Endothelial cell of umbilical vein (primary cell): ENCODE results near the gene LPCAT3. TPM values are rescaled to one million over a fixed set of nuclear protein-coding genes. Genes with fewer than 3 reads are reported as not detected.

Experiments
- BruUV-seq: library from RNA; stranded (reverse); fragments of 400-500 nt; replicated peaks from 2 replicates; lab custom pipeline; 2021; lab: Mats Ljungman, UMichigan
- CTCF ChIA-PET: fragments of 300-600, 350-600 bp; sonication (Branson Sonifier 250); formaldehyde crosslinking; loops from one replicate; lab custom pipeline; 2021; ENCODE audit warnings: antibody characterized with exemption, inconsistent platforms; lab: Charles Lee
- POLR2A ChIA-PET: fragments of 300-600, 350-600 bp; sonication (Branson Sonifier 250); formaldehyde crosslinking; loops from one replicate; lab custom pipeline; 2021; ENCODE audit warnings: antibody characterized with exemption, inconsistent platforms; lab: Charles Lee
- DNase-seq: peaks from one replicate; pipeline ENCODE4 v3.0.0-alpha.2; 2011; ENCODE audit warnings: low read depth, low spot score
- FAIRE-seq: peaks from 2 replicates; lab custom pipeline; 2011; peaks lifted over from hg19 to GRCh38; lab: Jason Lieb, UNC
- H2AFZ ChIP-seq: 2 replicates; pipeline ENCODE4 v1.6.0; 2012; ENCODE audit warnings: low read depth, low read length, control low read depth, inconsistent platforms
- H3K27ac ChIP-seq: 2 replicates; pipeline ENCODE4 v1.5.1; 2011; ENCODE audit warnings: low read depth, mild to moderate bottlenecking, control low read depth, low read length, moderate library complexity; ENCODE audit not compliant: insufficient read depth
- H3K27me3 ChIP-seq, 2 experiments: 2 replicates each; pipeline versions ENCODE4 v1.6.0 to v1.6.1; 2011; ENCODE audit warnings: low read length in 2 of 2, mixed read lengths in 1 of 2; ENCODE audit not compliant: control insufficient read depth in 2 of 2, insufficient read depth in 2 of 2
- H3K36me3 ChIP-seq, 2 experiments: 2 replicates in 1 of 2; 3 replicates in 1 of 2; pipeline ENCODE4 v1.5.1; 2011; ENCODE audit warnings: low read length in 2 of 2, mild to moderate bottlenecking in 1 of 2, moderate library complexity in 1 of 2; ENCODE audit not compliant: control insufficient read depth in 2 of 2, insufficient read depth in 2 of 2; ENCODE audit errors: extremely low read depth in 1 of 2
- H3K4me1 ChIP-seq: 3 replicates; pipeline ENCODE4 v1.5.1; 2011; ENCODE audit warnings: mild to moderate bottlenecking, low read length; ENCODE audit not compliant: control insufficient read depth, insufficient read depth; ENCODE audit errors: extremely low read depth
- H3K4me2 ChIP-seq: 2 replicates; pipeline ENCODE4 v1.6.1; 2011; ENCODE audit warnings: low read length, control low read depth, mixed read lengths; ENCODE audit not compliant: insufficient read depth
- H3K4me3 ChIP-seq, 3 experiments: fragments of 200-600 bp in 1 of 3; sonication (generic), shearing (Covaris generic) in 1 of 3; replicated peaks in 1 of 3; 2 replicates each; pipeline ENCODE4 v1.5.1; 2011 to 2016; ENCODE audit warnings: control low read depth in 3 of 3, low read length in 3 of 3, mild to moderate bottlenecking in 2 of 3, inconsistent platforms in 1 of 3, low read depth in 1 of 3, moderate library complexity in 1 of 3; ENCODE audit not compliant: insufficient read depth in 1 of 3
- H3K79me2 ChIP-seq: 2 replicates; pipeline ENCODE4 v1.6.0; 2012; ENCODE audit warnings: low read length, inconsistent platforms; ENCODE audit not compliant: control insufficient read depth, insufficient read depth
- H3K9ac ChIP-seq: replicated peaks from 2 replicates; pipeline ENCODE3; 2011; ENCODE audit warnings: low read length, control low read depth; ENCODE audit not compliant: insufficient read depth; ENCODE audit errors: extremely low read depth
- H3K9me1 ChIP-seq: replicated peaks from 3 replicates; pipeline ENCODE4 v1.6.0; 2011; ENCODE audit warnings: mild to moderate bottlenecking, low read length; ENCODE audit not compliant: control insufficient read depth, insufficient read depth; ENCODE audit errors: extremely low read depth
- H3K9me3 ChIP-seq: replicated peaks from 2 replicates; pipeline ENCODE4 v1.5.1; 2012; ENCODE audit warnings: low read length, inconsistent platforms; ENCODE audit not compliant: control insufficient read depth, insufficient read depth
- H4K20me1 ChIP-seq: replicated peaks from 2 replicates; pipeline ENCODE3; 2011; ENCODE audit warnings: mild to moderate bottlenecking, low read length; ENCODE audit not compliant: control insufficient read depth, insufficient read depth; ENCODE audit errors: extremely low read depth
- EZH2 ChIP-seq: IDR thresholded peaks from 2 replicates; pipeline ENCODE4 v1.6.1; 2012; ENCODE audit warnings: borderline replicate concordance, low read depth, mild to moderate bottlenecking, moderate library complexity, low read length, inconsistent platforms; ENCODE audit not compliant: severe bottlenecking
- FOS ChIP-seq: IDR thresholded peaks from 2 replicates; pipeline ENCODE4 v1.6.1; 2011; ENCODE audit warnings: mild to moderate bottlenecking, low read length, moderate library complexity, borderline replicate concordance; ENCODE audit not compliant: insufficient read depth
- GATA2 ChIP-seq: IDR thresholded peaks from 2 replicates; pipeline ENCODE4 v1.7.0; 2011; ENCODE audit warnings: low read depth, mild to moderate bottlenecking, moderate library complexity, mixed read lengths, low read length; ENCODE audit not compliant: insufficient read length, insufficient read depth
- JUN ChIP-seq: IDR thresholded peaks from 2 replicates; pipeline ENCODE4 v1.6.1; 2011; ENCODE audit warnings: borderline replicate concordance, low read depth; ENCODE audit not compliant: insufficient read length, insufficient read depth
- MYC ChIP-seq: IDR thresholded peaks from one replicate; pipeline ENCODE4 v1.6.1; 2011; ENCODE audit warnings: mild to moderate bottlenecking, low read depth, low read length
- POLR2A ChIP-seq: IDR thresholded peaks from 2 replicates; pipeline ENCODE4 v1.6.1; 2012; ENCODE audit warnings: low read depth, mild to moderate bottlenecking, control low read depth, low read length
- POLR2AphosphoS5 ChIP-seq: IDR thresholded peaks from 2 replicates; pipeline ENCODE4 v1.6.1; 2012; ENCODE audit warnings: low read depth, mild to moderate bottlenecking, control low read depth, low read length, moderate library complexity; ENCODE audit not compliant: insufficient read depth
- dilution Hi-C: fragments of 300-500 bp; cut with MboI; formaldehyde crosslinking; loops from one replicate; pipeline ENCODE4 v1.15.0; 2019; ENCODE audit warnings: low sequenced_read_pairs; ENCODE audit not compliant: extremely low pct_ligation_motif_present
- intact Hi-C: fragments of 100-400 bp; cut with micrococcal nuclease; formaldehyde crosslinking; loops from one replicate; pipeline ENCODE4 v1.10.0; 2022
- polyA plus RNA-seq, 4 experiments: library from polyadenylated mRNA; depleted of rRNA in 3 of 4; stranded (reverse) in 3 of 4; unstranded in 1 of 4; fragments of >200 nt; gene quantifications; 2 replicates each; pipeline versions ENCODE4 v1.2.1 to v1.2.3, GENCODE V29; 2011 to 2012; ENCODE audit warnings: missing spikeins in 1 of 4
- total RNA-seq: library from RNA; stranded (reverse); gene quantifications from 2 replicates; pipeline ENCODE4 v1.2.3, GENCODE V29; 2021
- TF ChIP-seq, protein P1 (sequence below): IDR thresholded peaks from 2 replicates; pipeline ENCODE4 v1.6.1; 2011; ENCODE audit not compliant: insufficient read depth, insufficient read length
- TF ChIP-seq, protein P2 (sequence below), 2 donors: IDR thresholded peaks; 1 replicate in 1 of 2; 2 replicates in 1 of 2; pipeline ENCODE4 v1.5.1; 2011; ENCODE audit warnings: low read length in 2 of 2, mild to moderate bottlenecking in 2 of 2, moderate library complexity in 2 of 2, control low read depth in 1 of 2, inconsistent platforms in 1 of 2, low read depth in 1 of 2; ENCODE audit not compliant: insufficient read depth in 1 of 2; ENCODE audit errors: extremely low read depth in 1 of 2

LPCAT3 gene
- total and polyA plus RNA-seq, 2 donors (not counting 3 experiments of a cell fraction or from before 2014, with no cell fraction given) = 29.5 to 36.0 TPM

DNA sequence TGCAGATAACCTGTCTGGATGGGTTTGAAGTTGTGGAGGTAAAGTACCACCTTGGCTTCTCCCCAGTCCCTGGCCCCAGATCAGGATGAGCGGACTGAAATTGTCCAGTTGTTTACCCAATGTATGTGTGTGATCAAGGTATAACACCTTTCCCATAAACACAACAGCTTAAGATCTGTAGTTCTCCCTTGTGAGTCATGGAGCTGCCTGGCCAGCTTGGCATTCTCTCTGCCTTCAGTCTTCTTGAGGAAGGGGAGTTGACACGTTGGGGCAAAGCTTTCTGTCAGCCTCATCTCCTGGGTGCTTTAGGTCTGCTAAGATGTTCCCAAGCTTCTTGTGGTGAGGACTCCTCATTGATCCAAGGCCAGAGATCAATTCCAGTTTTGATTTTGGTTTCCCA, 48.3 kb upstream of the LPCAT3 start:
- Histone ChIP-seq H3K4me2 (no peak overlapping the region), H3K4me1 (no peaks in the 10 kb centered on the region), H3K9me3 (no peaks in the 10 kb centered on the region), H4K20me1 (no peaks in the 10 kb centered on the region), H3K79me2 (no peaks in the 10 kb centered on the region), H2AFZ (no peak overlapping the region), H3K9me1 (no peaks in the 10 kb centered on the region), H3K36me3 (no peaks in the 10 kb centered on the region), H3K27ac (no peak overlapping the region), H3K9ac (no peak overlapping the region), H3K27me3 (peaks cover 11 to 30% of the 10 kb centered on the region in 2 experiments), H3K4me3 (no peak overlapping the region)
- dilution Hi-C loops = no loop called here
- intact Hi-C loops = no loop called here
- TF ChIP-seq GATA2 (no peak), JUN (no peak), EZH2 (no peak), FOS (no peak), POLR2AphosphoS5 (no peak), POLR2A (no peak), MYC (no peak)
- TF ChIP-seq, protein P1, sequence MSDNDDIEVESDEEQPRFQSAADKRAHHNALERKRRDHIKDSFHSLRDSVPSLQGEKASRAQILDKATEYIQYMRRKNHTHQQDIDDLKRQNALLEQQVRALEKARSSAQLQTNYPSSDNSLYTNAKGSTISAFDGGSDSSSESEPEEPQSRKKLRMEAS = no peak
- TF ChIP-seq, protein P2, sequence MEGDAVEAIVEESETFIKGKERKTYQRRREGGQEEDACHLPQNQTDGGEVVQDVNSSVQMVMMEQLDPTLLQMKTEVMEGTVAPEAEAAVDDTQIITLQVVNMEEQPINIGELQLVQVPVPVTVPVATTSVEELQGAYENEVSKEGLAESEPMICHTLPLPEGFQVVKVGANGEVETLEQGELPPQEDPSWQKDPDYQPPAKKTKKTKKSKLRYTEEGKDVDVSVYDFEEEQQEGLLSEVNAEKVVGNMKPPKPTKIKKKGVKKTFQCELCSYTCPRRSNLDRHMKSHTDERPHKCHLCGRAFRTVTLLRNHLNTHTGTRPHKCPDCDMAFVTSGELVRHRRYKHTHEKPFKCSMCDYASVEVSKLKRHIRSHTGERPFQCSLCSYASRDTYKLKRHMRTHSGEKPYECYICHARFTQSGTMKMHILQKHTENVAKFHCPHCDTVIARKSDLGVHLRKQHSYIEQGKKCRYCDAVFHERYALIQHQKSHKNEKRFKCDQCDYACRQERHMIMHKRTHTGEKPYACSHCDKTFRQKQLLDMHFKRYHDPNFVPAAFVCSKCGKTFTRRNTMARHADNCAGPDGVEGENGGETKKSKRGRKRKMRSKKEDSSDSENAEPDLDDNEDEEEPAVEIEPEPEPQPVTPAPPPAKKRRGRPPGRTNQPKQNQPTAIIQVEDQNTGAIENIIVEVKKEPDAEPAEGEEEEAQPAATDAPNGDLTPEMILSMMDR (IDR thresholded peaks at IDR 0.05; ENCODE audit: extremely low read depth in 1 of 2, insufficient read depth in 1 of 2, low read depth in 1 of 2, low read length in 2 of 2) = no peak
- ChIA-PET POLR2A (no interaction called here), CTCF (no interaction called here)
- FAIRE-seq (no peak), DNase-seq (no peak)
- no TSS peak for BruUV-seq
